Peyer's patch (tissue), 4 donors: ENCODE results near the gene SYNE2. TPM values are rescaled to one million over a fixed set of nuclear protein-coding genes. Genes with fewer than 3 reads are reported as not detected.
A peak's percentile ranks its signal among the peaks of the same experiment; 100 is the strongest.

Source experiments
- DNase-seq, 3 donors: peaks; one replicate each; pipeline ENCODE4 v3.0.0-alpha.2; 2017 to 2019
- H3K27ac ChIP-seq, 4 donors: fragments of 200-600 bp; sonication (generic); one replicate each; pipeline ENCODE4 v1.5.1; 2016 to 2019
- H3K27me3 ChIP-seq, 2 donors: fragments of 200-600 bp; sonication (generic); one replicate each; pipeline ENCODE4 v1.5.1; 2019
- H3K36me3 ChIP-seq, 3 donors: fragments of 200-600 bp; sonication (generic); one replicate each; pipeline ENCODE4 v1.5.1; 2016 to 2019
- H3K4me1 ChIP-seq, 4 donors: fragments of 200-600 bp; sonication (generic); one replicate each; pipeline ENCODE4 v1.5.1; 2016 to 2019
- H3K4me3 ChIP-seq, 4 donors: fragments of 200-600 bp; sonication (generic); 1 replicate in 3 of 4; 2 replicates in 1 of 4; pipeline ENCODE4 v1.5.1; 2016 to 2019; ENCODE audit warnings: mild to moderate bottlenecking in 1 of 4
- H3K9me3 ChIP-seq, 4 donors: fragments of 200-600 bp; sonication (generic); one replicate each; pipeline ENCODE4 v1.5.1; 2016 to 2019; ENCODE audit warnings: mild to moderate bottlenecking in 1 of 4
- POLR2A ChIP-seq, 2 donors: fragments of 450-650 bp; IDR thresholded peaks; one replicate each; pipeline ENCODE4 v1.5.1; 2017; ENCODE audit warnings: antibody characterized with exemption in 2 of 2, mild to moderate bottlenecking in 2 of 2, moderate library complexity in 2 of 2
- total RNA-seq, 4 donors: library from RNA; depleted of rRNA; stranded (reverse); fragments of >200 nt; gene quantifications; one replicate each; pipeline ENCODE4 v1.1.0, GENCODE V29; 2016
- TF ChIP-seq, protein P1 (sequence below), 6 experiments: fragments of 450-650 bp in 4 of 6; fragments of 200-600 bp in 2 of 6; sonication (generic) in 1 of 6; IDR thresholded peaks; one replicate each; pipeline ENCODE4 v1.5.1; 2017 to 2019; ENCODE audit warnings: antibody characterized with exemption in 6 of 6, mild to moderate bottlenecking in 3 of 6, moderate library complexity in 1 of 6

SYNE2 gene
- total RNA-seq, 4 donors from 2014 or later: 106 to 243 (median 153) TPM

- H3K27me3 ChIP-seq: no peaks in the 10 kb centered on the region
- DNase-seq: no peak
- no peak for TF ChIP-seq POLR2A (IDR thresholded peaks at IDR 0.05)
- TF ChIP-seq, protein P1, sequence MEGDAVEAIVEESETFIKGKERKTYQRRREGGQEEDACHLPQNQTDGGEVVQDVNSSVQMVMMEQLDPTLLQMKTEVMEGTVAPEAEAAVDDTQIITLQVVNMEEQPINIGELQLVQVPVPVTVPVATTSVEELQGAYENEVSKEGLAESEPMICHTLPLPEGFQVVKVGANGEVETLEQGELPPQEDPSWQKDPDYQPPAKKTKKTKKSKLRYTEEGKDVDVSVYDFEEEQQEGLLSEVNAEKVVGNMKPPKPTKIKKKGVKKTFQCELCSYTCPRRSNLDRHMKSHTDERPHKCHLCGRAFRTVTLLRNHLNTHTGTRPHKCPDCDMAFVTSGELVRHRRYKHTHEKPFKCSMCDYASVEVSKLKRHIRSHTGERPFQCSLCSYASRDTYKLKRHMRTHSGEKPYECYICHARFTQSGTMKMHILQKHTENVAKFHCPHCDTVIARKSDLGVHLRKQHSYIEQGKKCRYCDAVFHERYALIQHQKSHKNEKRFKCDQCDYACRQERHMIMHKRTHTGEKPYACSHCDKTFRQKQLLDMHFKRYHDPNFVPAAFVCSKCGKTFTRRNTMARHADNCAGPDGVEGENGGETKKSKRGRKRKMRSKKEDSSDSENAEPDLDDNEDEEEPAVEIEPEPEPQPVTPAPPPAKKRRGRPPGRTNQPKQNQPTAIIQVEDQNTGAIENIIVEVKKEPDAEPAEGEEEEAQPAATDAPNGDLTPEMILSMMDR (IDR thresholded peaks at IDR 0.05): no peak
- H3K36me3 ChIP-seq: peaks cover 0 to 20% (median 0%) of the 10 kb centered on the region in 3 donors
- peak overlapping the region in 1 of 4 donors; percentile 54 for H3K27ac ChIP-seq
- H3K9me3 ChIP-seq: no peaks in the 10 kb centered on the region
- peaks cover 0 to 6% (median 0%) of the 10 kb centered on the region in 4 donors for H3K4me1 ChIP-seq
- no peak overlapping the region for H3K4me3 ChIP-seq
Observed at GRCh38 chr14:64195199-64195598, 342.4 kb downstream of the SYNE2 start.

DNA sequence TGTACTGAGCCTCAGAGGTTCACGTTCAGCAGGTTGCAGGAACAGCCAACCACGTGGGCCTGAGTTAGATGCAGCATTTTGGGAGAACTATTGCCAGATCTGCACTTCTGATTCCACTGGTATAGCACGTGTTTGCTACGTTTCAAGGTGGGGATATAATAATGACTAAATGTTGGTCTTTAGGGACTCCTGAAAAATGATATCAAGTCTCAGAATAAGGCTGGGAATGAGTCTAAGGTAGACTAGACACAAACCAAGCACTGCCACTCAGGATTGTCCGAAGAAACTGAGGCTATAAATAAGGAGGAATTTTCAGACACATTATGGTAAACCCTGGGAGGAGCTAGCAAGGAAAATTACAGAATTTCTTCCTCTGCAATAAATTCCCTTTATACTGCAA lies 343.3 kb downstream of the SYNE2 start:
- H3K36me3 ChIP-seq: peaks cover 0 to 11% (median 0%) of the 10 kb centered on the region in 3 donors
- peak overlapping the region in 2 of 4 donors; percentile 0 to 54 for H3K27ac ChIP-seq
- no peaks in the 10 kb centered on the region for H3K27me3 ChIP-seq
- TF ChIP-seq, protein P1 (IDR thresholded peaks at IDR 0.05): no peak
- TF ChIP-seq POLR2A (IDR thresholded peaks at IDR 0.05): no peak
- no peaks in the 10 kb centered on the region for H3K9me3 ChIP-seq
- H3K4me1 ChIP-seq: peaks cover 0 to 6% (median 0%) of the 10 kb centered on the region in 4 donors
- DNase-seq: no peak
- H3K4me3 ChIP-seq: no peak overlapping the region

DNA sequence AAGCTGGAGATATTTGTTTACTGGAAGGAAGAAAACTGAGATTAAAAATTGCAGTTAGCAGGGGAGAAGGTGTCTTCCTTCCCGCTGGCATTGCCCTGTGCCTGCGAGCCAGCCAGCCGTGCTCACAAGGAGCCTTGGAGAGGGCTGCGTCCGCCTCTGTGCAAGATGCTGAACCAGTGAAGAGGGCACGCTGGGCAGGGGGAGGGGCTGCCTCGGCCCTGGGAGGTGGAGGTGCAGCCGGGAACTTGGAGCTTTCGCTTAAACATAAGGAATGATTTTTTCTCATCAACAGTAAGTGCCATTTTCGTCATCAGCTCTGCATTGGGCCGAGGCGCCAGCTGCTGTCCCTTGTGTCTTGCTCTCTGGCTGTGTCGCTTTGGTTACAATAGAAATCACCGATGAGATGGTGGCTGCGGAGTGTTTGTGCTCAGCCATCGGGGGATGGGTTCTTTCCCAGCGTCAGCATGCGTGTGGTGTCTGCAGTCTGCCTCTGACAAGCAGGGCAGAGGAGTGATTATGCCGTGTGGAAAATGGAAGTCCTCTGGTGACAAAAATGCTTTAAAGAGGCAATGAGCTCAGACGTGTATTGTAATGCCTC lies 344.1 kb downstream of the SYNE2 start:
- Histone ChIP-seq H3K27ac (peak overlapping the region; percentile 15 to 54 (median 29)), H3K9me3 (no peaks in the 10 kb centered on the region), H3K4me3 (peak overlapping the region in 3 of 4 donors; percentile 9 to 30 (median 18)), H3K27me3 (no peaks in the 10 kb centered on the region), H3K4me1 (peaks cover 0 to 6% (median 0%) of the 10 kb centered on the region in 4 donors), H3K36me3 (peaks cover 0 to 4% (median 0%) of the 10 kb centered on the region in 3 donors)
- TF ChIP-seq, protein P1 (IDR thresholded peaks at IDR 0.05): no peak
- TF ChIP-seq POLR2A (IDR thresholded peaks at IDR 0.05): no peak
- DNase-seq: peak in 2 of 3 donors; percentile 54 to 55

DNA sequence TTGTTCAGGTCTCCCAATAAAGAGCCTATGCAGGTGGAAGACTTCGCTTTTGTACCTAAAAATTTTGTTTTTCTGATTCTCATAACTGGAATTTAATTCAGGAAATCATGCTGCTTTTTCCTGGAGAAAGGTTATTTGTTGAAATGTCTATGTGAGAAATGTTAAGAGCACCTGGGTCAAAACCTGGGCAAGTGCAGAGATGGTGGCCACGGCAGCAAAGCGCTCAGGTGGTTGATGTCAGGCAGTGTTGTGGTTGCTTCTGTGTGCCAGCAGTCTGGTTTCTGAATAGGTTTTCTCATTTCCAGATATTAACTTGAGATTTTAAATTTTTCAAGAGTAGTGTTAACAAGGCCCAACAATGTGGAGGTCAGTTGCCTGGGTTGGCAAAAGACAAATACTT lies 345.2 kb downstream of the SYNE2 start:
- Histone ChIP-seq H3K4me1 (peaks cover 0 to 6% (median 0%) of the 10 kb centered on the region in 4 donors), H3K9me3 (no peaks in the 10 kb centered on the region), H3K36me3 (peaks cover 0 to 12% (median 0%) of the 10 kb centered on the region in 3 donors), H3K4me3 (no peak overlapping the region), H3K27ac (no peak overlapping the region), H3K27me3 (no peaks in the 10 kb centered on the region)
- TF ChIP-seq, protein P1 (IDR thresholded peaks at IDR 0.05): no peak
- no peak for DNase-seq

DNA sequence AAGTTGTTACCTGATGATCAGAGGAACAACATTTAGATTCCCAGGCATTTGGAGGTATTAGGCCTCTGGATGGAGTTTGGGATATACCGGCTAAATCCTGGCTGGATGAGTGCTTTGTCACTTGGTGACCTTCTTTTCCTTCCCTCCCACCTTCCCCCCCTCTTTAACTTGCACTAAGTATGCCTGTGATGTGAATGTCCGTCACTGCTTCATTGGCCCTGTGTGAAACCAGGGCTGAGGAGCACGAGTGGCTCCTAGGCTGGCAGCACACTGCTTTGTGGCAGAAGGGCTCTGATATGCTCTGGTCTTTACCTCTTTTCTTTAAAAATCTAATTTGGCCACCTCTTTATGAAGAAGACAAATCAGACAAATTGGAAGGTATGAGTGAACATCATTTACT lies 345.7 kb downstream of the SYNE2 start:
- peaks cover 0 to 8% (median 0%) of the 10 kb centered on the region in 3 donors for H3K36me3 ChIP-seq
- no peak overlapping the region for H3K4me3 ChIP-seq
- H3K27me3 ChIP-seq: no peaks in the 10 kb centered on the region
- peaks cover 0 to 6% (median 0%) of the 10 kb centered on the region in 4 donors for H3K4me1 ChIP-seq
- no peak for DNase-seq
- H3K27ac ChIP-seq: no peak overlapping the region
- TF ChIP-seq POLR2A (IDR thresholded peaks at IDR 0.05): no peak
- TF ChIP-seq, protein P1 (IDR thresholded peaks at IDR 0.05): no peak
- no peaks in the 10 kb centered on the region for H3K9me3 ChIP-seq
